DND-41 (cell line): Measurements from ENCODE around the gene PGM2L1.
"Not testable (repeated sequence)": the region's sequence is repeated elsewhere in the genome, so short reads cannot be mapped to it uniquely, and the experiment has no call there.

Experiments used
- ATAC-seq: fragments of 200-7000 bp; cut with Tn5 transposase; 3 replicates; pipeline ENCODE4 v1.9.1; 2021; ENCODE audit warnings: low read depth; ENCODE audit not compliant: insufficient read depth
- DNase-seq: peaks from one replicate; pipeline ENCODE4 v3.0.0-alpha.2; 2020
- H2AFZ ChIP-seq: 2 replicates; pipeline ENCODE4 v1.6.0; 2012; ENCODE audit warnings: low read depth, low read length
- H3K27ac ChIP-seq: 2 replicates; pipeline ENCODE4 v1.5.1; 2012; ENCODE audit warnings: low read length, inconsistent platforms
- H3K27me3 ChIP-seq: fragments of 200-600 bp; sonication (generic); 2 replicates; pipeline ENCODE4 v1.6.0; 2012; ENCODE audit warnings: low read length, mild to moderate bottlenecking, inconsistent platforms; ENCODE audit not compliant: insufficient read depth, poor library complexity
- H3K36me3 ChIP-seq: 2 replicates; pipeline ENCODE4 v1.5.1; 2012; ENCODE audit warnings: low read length, inconsistent platforms; ENCODE audit not compliant: insufficient read depth
- H3K4me1 ChIP-seq: 2 replicates; pipeline ENCODE4 v1.5.1; 2012; ENCODE audit warnings: mild to moderate bottlenecking, low read length; ENCODE audit not compliant: insufficient read depth
- H3K4me2 ChIP-seq: 2 replicates; pipeline ENCODE4 v1.6.0; 2012; ENCODE audit warnings: mild to moderate bottlenecking, moderate library complexity, low read length, inconsistent platforms; ENCODE audit not compliant: insufficient read depth
- H3K4me3 ChIP-seq, 2 experiments: fragments of 200-600 bp in 1 of 2; shearing (Covaris generic) in 1 of 2; 2 replicates each; pipeline ENCODE4 v1.5.1; 2012 to 2016; ENCODE audit warnings: inconsistent platforms in 2 of 2, low read length in 2 of 2, mild to moderate bottlenecking in 2 of 2, low read depth in 1 of 2, moderate library complexity in 1 of 2
- H3K79me2 ChIP-seq: 2 replicates; pipeline ENCODE4 v1.6.0; 2012; ENCODE audit warnings: low read length, inconsistent platforms; ENCODE audit not compliant: insufficient read depth
- H3K9ac ChIP-seq: 2 replicates; pipeline ENCODE4 v1.6.0; 2012; ENCODE audit warnings: low read depth, mild to moderate bottlenecking, inconsistent platforms, low read length, moderate library complexity
- H3K9me3 ChIP-seq: 2 replicates; pipeline ENCODE4 v1.5.1; 2012; ENCODE audit warnings: low read length, moderate library complexity, mild to moderate bottlenecking, inconsistent platforms; ENCODE audit not compliant: insufficient read depth, severe bottlenecking
- H4K20me1 ChIP-seq: 2 replicates; pipeline ENCODE4 v1.6.0; 2012; ENCODE audit warnings: low read length; ENCODE audit not compliant: insufficient read depth
- EZH2 ChIP-seq: IDR thresholded peaks from 3 replicates; pipeline ENCODE4 v1.6.1; 2012; ENCODE audit warnings: borderline replicate concordance, low read depth, mild to moderate bottlenecking, moderate library complexity, low read length, inconsistent platforms; ENCODE audit not compliant: severe bottlenecking
- TF ChIP-seq, protein P1 (sequence below): IDR thresholded peaks from 2 replicates; pipeline ENCODE4 v1.5.1; 2012; ENCODE audit warnings: borderline replicate concordance, low read length, moderate library complexity, mild to moderate bottlenecking; ENCODE audit not compliant: poor library complexity, severe bottlenecking; ENCODE audit errors: extremely low read depth

Gene PGM2L1

GRCh38 chr11:74371269-74372052 is 26.8 kb downstream of the PGM2L1 start:
- Histone ChIP-seq H3K27me3 (no peaks in the 10 kb centered on the region), H3K36me3 (no peaks in the 10 kb centered on the region), H3K79me2 (no peaks in the 10 kb centered on the region), H3K9ac (no peak overlapping the region), H3K4me1 (no peaks in the 10 kb centered on the region), H3K9me3 (no peaks in the 10 kb centered on the region), H3K27ac (no peak overlapping the region), H4K20me1 (no peaks in the 10 kb centered on the region), H3K4me3 (no peak overlapping the region), H2AFZ (no peak overlapping the region), H3K4me2 (no peak overlapping the region)
- DNase-seq (no peak), ATAC-seq (no peak)
- TF ChIP-seq, protein P1, sequence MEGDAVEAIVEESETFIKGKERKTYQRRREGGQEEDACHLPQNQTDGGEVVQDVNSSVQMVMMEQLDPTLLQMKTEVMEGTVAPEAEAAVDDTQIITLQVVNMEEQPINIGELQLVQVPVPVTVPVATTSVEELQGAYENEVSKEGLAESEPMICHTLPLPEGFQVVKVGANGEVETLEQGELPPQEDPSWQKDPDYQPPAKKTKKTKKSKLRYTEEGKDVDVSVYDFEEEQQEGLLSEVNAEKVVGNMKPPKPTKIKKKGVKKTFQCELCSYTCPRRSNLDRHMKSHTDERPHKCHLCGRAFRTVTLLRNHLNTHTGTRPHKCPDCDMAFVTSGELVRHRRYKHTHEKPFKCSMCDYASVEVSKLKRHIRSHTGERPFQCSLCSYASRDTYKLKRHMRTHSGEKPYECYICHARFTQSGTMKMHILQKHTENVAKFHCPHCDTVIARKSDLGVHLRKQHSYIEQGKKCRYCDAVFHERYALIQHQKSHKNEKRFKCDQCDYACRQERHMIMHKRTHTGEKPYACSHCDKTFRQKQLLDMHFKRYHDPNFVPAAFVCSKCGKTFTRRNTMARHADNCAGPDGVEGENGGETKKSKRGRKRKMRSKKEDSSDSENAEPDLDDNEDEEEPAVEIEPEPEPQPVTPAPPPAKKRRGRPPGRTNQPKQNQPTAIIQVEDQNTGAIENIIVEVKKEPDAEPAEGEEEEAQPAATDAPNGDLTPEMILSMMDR, result no peak
- TF ChIP-seq EZH2, result no peak

GRCh38 chr11:74370123-74370522 is 28.1 kb downstream of the PGM2L1 start:
- ATAC-seq (no peak), DNase-seq (no peak)
- Histone ChIP-seq H4K20me1 (no peaks in the 10 kb centered on the region), H3K27me3 (no peaks in the 10 kb centered on the region), H3K27ac (no peak overlapping the region), H3K4me3 (no peak overlapping the region), H3K4me2 (no peak overlapping the region), H3K9me3 (no peaks in the 10 kb centered on the region), H3K4me1 (no peaks in the 10 kb centered on the region), H2AFZ (no peak overlapping the region), H3K36me3 (no peaks in the 10 kb centered on the region), H3K79me2 (no peaks in the 10 kb centered on the region), H3K9ac (no peak overlapping the region)
- no peak for TF ChIP-seq EZH2
- TF ChIP-seq, protein P1, result no peak

GRCh38 chr11:74367881-74368280 is 30.4 kb downstream of the PGM2L1 start:
- H2AFZ ChIP-seq, result no peak overlapping the region
- DNase-seq (no peak), ATAC-seq (no peak)
- H4K20me1 ChIP-seq, result no peaks in the 10 kb centered on the region
- no peak for TF ChIP-seq EZH2
- no peaks in the 10 kb centered on the region for H3K9me3 ChIP-seq
- no peaks in the 10 kb centered on the region for H3K4me1 ChIP-seq
- no peaks in the 10 kb centered on the region for H3K79me2 ChIP-seq
- no peaks in the 10 kb centered on the region for H3K27me3 ChIP-seq
- no peak overlapping the region for H3K4me3 ChIP-seq
- H3K9ac ChIP-seq, result no peak overlapping the region
- no peak overlapping the region for H3K27ac ChIP-seq
- H3K36me3 ChIP-seq, result no peaks in the 10 kb centered on the region
- H3K4me2 ChIP-seq, result no peak overlapping the region

GRCh38 chr11:74366576-74366975 is 31.7 kb downstream of the PGM2L1 start:
- TF ChIP-seq EZH2, result no peak
- TF ChIP-seq, protein P1, result no peak
- ATAC-seq (no peak), DNase-seq (no peak)
- H3K9me3 ChIP-seq, result no peaks in the 10 kb centered on the region
- H3K4me2 ChIP-seq, result no peak overlapping the region
- H3K27me3 ChIP-seq, result no peaks in the 10 kb centered on the region
- no peak overlapping the region for H3K4me3 ChIP-seq
- H3K4me1 ChIP-seq, result no peaks in the 10 kb centered on the region
- H3K79me2 ChIP-seq, result no peaks in the 10 kb centered on the region
- H2AFZ ChIP-seq, result no peak overlapping the region
- H3K27ac ChIP-seq, result no peak overlapping the region
- H4K20me1 ChIP-seq, result no peaks in the 10 kb centered on the region
- H3K9ac ChIP-seq, result no peak overlapping the region
- H3K36me3 ChIP-seq, result no peaks in the 10 kb centered on the region

DNA sequence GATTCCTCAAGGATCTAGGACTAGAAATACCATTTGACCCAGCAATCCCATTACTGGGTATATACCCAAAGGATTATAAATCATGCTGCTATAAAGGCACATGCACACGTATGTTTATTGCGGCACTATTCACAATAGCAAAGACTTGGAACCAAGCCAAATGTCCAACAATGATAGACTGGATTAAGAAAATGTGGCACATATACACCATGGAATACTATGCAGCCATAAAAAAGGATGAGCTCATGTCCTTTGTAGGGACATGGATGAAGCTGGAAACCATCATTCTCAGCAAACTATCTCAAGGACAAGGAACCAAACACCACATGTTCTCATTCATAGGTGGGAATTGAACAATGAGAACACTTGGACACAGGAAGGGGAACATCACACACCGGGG is 32.4 kb downstream of the PGM2L1 start:
- H2AFZ ChIP-seq, H3K36me3 ChIP-seq, H3K9me3 ChIP-seq, H4K20me1 ChIP-seq, H3K27ac ChIP-seq, H3K4me2 ChIP-seq, H3K79me2 ChIP-seq, DNase-seq, H3K27me3 ChIP-seq, H3K9ac ChIP-seq, ATAC-seq, H3K4me1 ChIP-seq, H3K4me3 ChIP-seq: not testable (repeated sequence)
